Right cardiac atrium (tissue), 5 donors: Measurements from ENCODE around the gene CACNA1F. TPM values are rescaled to one million over a fixed set of nuclear protein-coding genes. Genes with fewer than 3 reads are reported as not detected.

Experiments
- ATAC-seq, 2 donors: fragments of 200-7000 bp; cut with Tn5 transposase; one replicate each; pipeline versions ENCODE4 v1.8.0 to v1.9.1; 2020; ENCODE audit warnings: moderate library complexity in 2 of 2, mild to moderate bottlenecking in 1 of 2
- DNase-seq, 3 donors: peaks; one replicate each; pipeline ENCODE4 v3.0.0-alpha.2; 2020
- H3K27ac ChIP-seq: one replicate; pipeline ENCODE4 v1.5.1; 2013; ENCODE audit warnings: mild to moderate bottlenecking, low read length, control low read depth, moderate library complexity
- H3K27me3 ChIP-seq: one replicate; pipeline ENCODE4 v1.6.1; 2013; ENCODE audit not compliant: control insufficient read depth, insufficient read depth
- H3K4me1 ChIP-seq: one replicate; pipeline ENCODE4 v1.6.1; 2013; ENCODE audit warnings: low read length; ENCODE audit not compliant: control insufficient read depth, insufficient read depth
- H3K4me3 ChIP-seq: one replicate; pipeline ENCODE4 v1.5.1; 2013; ENCODE audit warnings: low read length, control low read depth
- H3K9me3 ChIP-seq: one replicate; pipeline ENCODE4 v1.6.1; 2013; ENCODE audit warnings: low read length; ENCODE audit not compliant: control insufficient read depth
- WGBS: extraction: QIAGEN DNeasy Blood & Tissue Kit; methylation state at CpG from one replicate; pipeline ENCODE4 v1.1.7; 2013; 5-methylcytosine and 5-hydroxymethylcytosine counted together
- intact Hi-C, 4 donors: fragments of 100-400 bp; cut with DNase I; formaldehyde crosslinking; loops; one replicate each; pipeline versions ENCODE4 v1.11.0 to v1.14.0; 2022 to 2023
- polyA plus RNA-seq: library from polyadenylated mRNA; stranded (reverse); fragments of 200-250 nt; gene quantifications from one replicate; pipeline ENCODE4 v1.2.3, GENCODE V29; 2013
- total RNA-seq, 4 donors: library from RNA; stranded (reverse); fragmentation: NEBNext Ultra II Directional; extraction: Animal tissue kit (Norgen Biotek cat#: 25700); gene quantifications; one replicate each; pipeline ENCODE4 v1.2.1, GENCODE V29; 2021
- donor health status: healthy with polysubstance abuse.
- donor health status: DM: no; HTN: yes; CAD: no.
- donor health status: DM: no; HTN: no; CAD: no.
- donor health status: DM: no; HTN: yes; CAD: no; lungs with severe emphysema.
- donor health status: DM: yes; HTN: yes; CAD: no.

CACNA1F gene
- total and polyA plus RNA-seq, 5 donors: 0.09 to 0.78 (median 0.18) TPM

DNA sequence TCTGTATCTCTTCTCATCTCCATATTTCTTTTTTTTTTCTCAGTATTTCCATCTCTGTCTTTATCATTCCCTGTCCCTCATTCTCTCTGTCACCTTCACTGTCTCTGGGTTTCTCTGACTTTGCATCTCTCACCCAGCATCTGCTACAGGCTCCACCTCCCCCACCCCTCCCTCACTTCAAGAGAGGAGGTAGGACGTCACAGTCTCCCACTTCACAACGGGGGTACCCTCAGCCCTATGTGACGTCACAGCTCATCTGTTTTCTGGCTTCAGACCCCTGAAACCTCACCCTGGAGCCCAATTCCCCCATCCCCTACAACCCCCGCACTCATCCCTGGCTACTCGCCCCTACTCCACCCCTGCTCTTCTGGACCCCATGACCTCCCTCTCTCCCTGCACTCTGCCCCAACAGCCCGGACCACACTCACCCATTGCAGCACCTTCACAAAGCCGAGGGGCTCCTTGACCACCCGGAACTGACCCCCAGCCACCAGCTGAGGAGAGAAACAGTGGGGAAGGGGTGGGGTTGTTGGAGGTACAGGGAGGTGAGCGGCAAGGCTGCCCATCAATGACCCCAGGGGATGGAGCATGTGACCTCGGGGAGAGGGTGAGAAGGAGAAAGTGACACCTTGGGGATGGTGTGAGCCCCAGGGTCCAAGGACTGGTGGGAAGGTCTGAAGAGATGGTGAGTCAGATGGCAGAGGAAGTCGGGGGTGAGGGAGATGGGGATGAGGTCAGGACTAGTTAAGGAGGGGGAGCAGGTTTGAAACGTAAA lies 34.4 kb downstream of the CACNA1F start:
- H3K4me1 ChIP-seq: no peaks in the 10 kb centered on the region
- no peaks in the 10 kb centered on the region for H3K27me3 ChIP-seq
- H3K27ac ChIP-seq: no peak overlapping the region
- H3K4me3 ChIP-seq: no peak overlapping the region
- DNase-seq (no peak), ATAC-seq (no peak)
- intact Hi-C loops: loop anchor here in 2 of 4 donors (10.0 kb wide), 2 partner anchors 66 to 76 kb away; partner anchors contain the start of genes FOXP3 (in 1 of the 2) and PPP1R3F (in 1 of the 2)
- H3K9me3 ChIP-seq: no peaks in the 10 kb centered on the region
- 15% methylated on average over 12 of the region's 12 CpGs for WGBS

DNA sequence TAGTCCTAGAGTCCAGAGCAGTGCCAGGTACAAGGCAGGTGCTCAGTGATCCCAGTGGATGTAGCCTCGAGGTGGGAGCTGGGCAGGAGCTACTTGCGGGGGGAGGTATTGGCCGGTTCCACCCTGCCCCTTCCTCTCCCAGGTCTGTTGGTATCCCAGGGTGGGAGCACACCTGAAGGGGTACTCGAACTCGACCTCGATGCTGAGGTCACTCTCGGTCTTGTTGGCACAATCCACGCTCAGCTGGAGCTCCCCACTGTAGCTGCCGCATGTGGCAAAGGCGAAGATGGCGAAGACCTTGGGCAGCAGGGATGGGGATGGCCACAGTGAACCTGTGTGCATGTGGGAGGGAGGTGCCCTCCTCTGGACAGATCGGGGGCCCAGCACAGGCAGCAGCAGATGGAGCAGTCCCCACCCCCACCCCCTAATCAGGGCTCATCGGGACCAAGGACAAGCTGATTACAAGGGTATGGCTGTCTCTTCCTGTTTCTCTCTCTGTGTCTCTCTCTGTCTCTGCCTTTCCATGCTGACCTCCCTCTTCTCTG lies 35.5 kb downstream of the CACNA1F start:
- Histone ChIP-seq H3K27me3 (no peaks in the 10 kb centered on the region), H3K4me3 (no peak overlapping the region), H3K4me1 (no peaks in the 10 kb centered on the region), H3K27ac (no peak overlapping the region), H3K9me3 (no peaks in the 10 kb centered on the region)
- intact Hi-C loops: loop anchor here in 2 of 4 donors (10.0 kb wide), 2 partner anchors 67 to 77 kb away; partner anchors contain the start of genes FOXP3 (in 1 of the 2) and PPP1R3F (in 1 of the 2)
- DNase-seq (no peak), ATAC-seq (no peak)
- WGBS: 73% methylated on average over 13 of the region's 13 CpGs

DNA sequence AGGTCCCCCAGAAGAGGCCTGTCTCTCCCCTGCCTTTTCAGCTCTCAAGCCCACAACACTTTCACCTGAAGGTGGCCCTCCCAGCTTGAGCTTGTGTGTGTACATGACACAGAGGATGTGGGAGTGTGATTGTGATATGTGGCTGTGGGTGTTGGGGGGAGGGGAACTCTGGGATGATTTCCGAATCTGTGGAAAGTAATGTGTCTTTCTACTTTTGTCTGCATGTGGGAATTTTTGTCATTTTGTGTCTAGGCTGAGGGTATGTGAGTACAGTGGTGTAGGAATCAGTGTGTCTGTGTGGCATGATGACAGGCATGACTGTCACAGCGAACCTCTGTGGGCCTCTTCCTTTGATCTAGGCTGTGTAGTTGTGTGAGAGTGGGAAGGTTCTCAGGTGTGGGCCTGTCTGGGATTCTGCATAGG lies 39.6 kb downstream of the CACNA1F start:
- Histone ChIP-seq H3K27me3 (no peaks in the 10 kb centered on the region), H3K27ac (no peak overlapping the region), H3K4me1 (no peaks in the 10 kb centered on the region), H3K4me3 (no peak overlapping the region), H3K9me3 (no peaks in the 10 kb centered on the region)
- WGBS: 56% methylated on average over 2 of the region's 2 CpGs
- no peak for ATAC-seq
- intact Hi-C loops: loop anchor here in 2 of 4 donors (10.0 kb wide), 2 partner anchors 71 to 81 kb away; partner anchors contain the start of genes FOXP3 (in 1 of the 2) and PPP1R3F (in 1 of the 2)
- DNase-seq: no peak

DNA sequence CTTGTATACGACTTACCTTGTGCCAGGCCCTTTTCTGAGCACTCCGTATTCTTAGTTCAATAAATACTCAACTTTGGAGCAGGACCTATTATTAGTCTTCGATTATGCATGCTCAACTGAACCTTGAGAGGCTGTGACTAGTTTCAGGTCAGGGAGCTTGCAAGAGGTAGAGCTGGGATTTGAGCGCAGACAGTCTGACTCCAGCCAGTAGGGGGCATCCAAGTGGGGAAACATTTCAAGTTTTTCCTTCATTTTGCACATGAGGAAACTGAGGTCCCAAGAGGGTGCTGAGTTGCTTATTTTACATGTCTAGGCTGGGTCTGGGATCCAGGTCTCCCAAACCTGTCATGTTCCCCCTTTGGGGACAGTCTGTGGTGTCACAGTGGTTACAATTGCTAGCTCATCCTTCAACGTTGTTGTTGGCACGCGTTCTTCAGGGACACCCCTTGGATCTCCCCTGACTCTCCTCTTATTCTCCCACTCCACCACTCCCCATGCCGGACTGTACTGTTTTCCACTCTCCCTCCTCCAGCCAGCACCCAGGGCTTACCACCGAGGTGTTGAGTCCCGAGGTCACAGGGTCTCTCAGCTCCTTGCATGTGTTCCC lies 40.3 kb downstream of the CACNA1F start:
- 58% methylated on average over 10 of the region's 10 CpGs for whole genome bisulfite sequencing

DNA sequence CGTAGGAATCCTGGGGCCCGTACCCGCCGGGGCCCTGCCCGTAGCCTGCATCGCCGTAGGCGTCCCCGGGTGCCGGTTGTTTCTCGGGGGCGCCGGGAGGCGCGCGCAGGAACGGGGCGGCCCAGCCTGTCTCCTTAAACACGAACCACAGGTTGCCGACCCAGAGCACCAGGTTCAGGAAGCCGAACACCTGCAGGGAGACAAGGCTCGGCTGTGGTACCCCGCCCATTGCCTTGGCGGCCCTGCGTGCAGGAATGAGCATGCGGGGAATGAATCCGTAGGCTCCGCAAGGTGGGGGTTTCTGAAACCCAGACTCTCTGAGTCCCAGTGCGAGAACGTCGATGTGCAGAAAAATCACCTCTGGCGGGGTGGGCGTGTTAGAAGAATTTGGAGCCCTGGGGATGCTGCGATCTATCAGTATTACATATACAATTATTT lies 41.5 kb downstream of the CACNA1F start:
- no peak for DNase-seq
- intact Hi-C loops: loop anchor here in 2 of 4 donors (10.0 kb wide), 2 partner anchors 73 to 83 kb away; partner anchors contain the start of genes FOXP3 (in 1 of the 2) and PPP1R3F (in 1 of the 2)
- no peak for ATAC-seq
- Histone ChIP-seq H3K27ac (peak overlapping the region; percentile 90), H3K4me3 (peak overlapping the region; percentile 53), H3K27me3 (no peaks in the 10 kb centered on the region), H3K9me3 (no peaks in the 10 kb centered on the region), H3K4me1 (no peaks in the 10 kb centered on the region)
- 1% methylated on average over 34 of the region's 34 CpGs for WGBS

More for the DNA sequence above, 40.3 kb downstream of the CACNA1F start:
- Histone ChIP-seq H3K27me3 (no peaks in the 10 kb centered on the region), H3K4me3 (no peak overlapping the region), H3K4me1 (no peaks in the 10 kb centered on the region), H3K9me3 (no peaks in the 10 kb centered on the region), H3K27ac (no peak overlapping the region)
- peak in 1 of 3 donors; percentile 27 for DNase-seq
- intact Hi-C loops: loop anchor here in 2 of 4 donors (10.0 kb wide), 2 partner anchors 72 to 82 kb away; partner anchors contain the start of genes FOXP3 (in 1 of the 2) and PPP1R3F (in 1 of the 2)
- no peak for ATAC-seq

DNA sequence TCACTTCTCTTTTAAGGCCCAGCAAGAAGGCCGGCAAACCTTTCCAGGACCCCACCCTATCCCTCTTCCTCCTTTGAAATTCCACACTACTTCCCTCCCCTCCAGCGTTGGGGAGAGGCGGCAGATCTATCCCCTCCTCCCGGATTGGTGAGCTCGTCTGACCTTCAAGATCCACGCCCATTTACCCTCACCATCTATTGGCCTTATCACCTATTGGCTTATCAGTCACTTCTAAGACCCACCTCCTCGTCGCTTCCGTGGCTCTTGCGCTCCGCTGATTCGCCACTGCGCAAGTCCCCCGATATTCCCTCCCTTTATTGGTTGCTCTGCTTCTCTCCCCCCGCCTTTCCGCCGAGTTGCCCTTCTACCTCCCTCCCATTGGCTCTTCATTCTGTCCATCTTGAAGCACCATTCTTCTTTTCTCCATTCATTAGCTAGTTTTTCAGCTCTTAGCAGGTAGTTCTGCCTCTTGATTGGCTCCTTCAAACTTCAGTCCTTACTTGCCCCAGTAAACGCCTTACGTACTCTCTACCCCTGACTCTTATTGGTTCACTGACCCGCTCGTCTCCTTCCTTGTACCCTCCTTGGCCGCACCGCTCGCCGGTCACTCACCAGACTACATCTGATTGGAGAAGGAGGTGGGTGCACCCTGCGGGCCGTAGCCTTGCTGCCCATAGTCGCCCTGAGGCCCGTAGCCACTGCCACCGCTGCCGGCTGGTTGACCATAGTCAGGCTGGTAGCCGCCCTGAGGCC lies 42.1 kb downstream of the CACNA1F start:
- H3K4me1 ChIP-seq: no peaks in the 10 kb centered on the region
- no peaks in the 10 kb centered on the region for H3K27me3 ChIP-seq
- DNase-seq (peak; percentile 90 to 95 (median 94)), ATAC-seq (peak; percentile 94)
- peak overlapping the region; percentile 53 for H3K4me3 ChIP-seq
- H3K27ac ChIP-seq: peak overlapping the region; percentile 93
- intact Hi-C loops: loop anchor here in 2 of 4 donors (10.0 kb wide), 2 partner anchors 74 to 84 kb away; partner anchors contain the start of genes FOXP3 (in 1 of the 2) and PPP1R3F (in 1 of the 2)
- no peaks in the 10 kb centered on the region for H3K9me3 ChIP-seq
- under 1% methylated on average over 32 of the region's 32 CpGs for WGBS

DNA sequence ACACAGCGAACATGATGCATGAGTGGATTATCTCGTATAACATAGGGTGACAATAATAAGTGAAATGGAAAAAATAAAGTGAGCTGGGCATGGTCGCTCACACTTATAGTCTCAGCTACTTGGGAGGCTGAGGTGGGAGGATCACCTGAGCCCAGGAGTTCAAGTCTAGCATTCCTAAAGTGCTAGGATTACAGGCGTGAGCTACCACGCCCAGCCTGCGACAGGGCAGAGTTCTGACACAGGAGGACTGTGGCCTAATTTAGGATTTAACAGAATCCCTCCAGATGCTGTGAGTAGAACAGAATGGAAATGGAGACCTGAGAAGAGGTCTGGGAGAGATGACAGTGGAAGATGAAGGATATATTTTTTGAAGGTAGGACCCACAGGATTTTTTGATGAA lies 43.5 kb downstream of the CACNA1F start:
- WGBS: 83% methylated on average over 6 of the region's 6 CpGs
- H3K4me3 ChIP-seq: no peak overlapping the region
- H3K4me1 ChIP-seq: peaks cover 4% of the 10 kb centered on the region
- peak in 1 of 3 donors; percentile 6 for DNase-seq
- no peak for ATAC-seq
- no peaks in the 10 kb centered on the region for H3K27me3 ChIP-seq
- intact Hi-C loops: loop anchor here in 2 of 4 donors (10.0 kb wide), 2 partner anchors 75 to 85 kb away; partner anchors contain the start of genes FOXP3 (in 1 of the 2) and PPP1R3F (in 1 of the 2)
- peak overlapping the region; percentile 48 for H3K27ac ChIP-seq
- H3K9me3 ChIP-seq: no peaks in the 10 kb centered on the region

DNA sequence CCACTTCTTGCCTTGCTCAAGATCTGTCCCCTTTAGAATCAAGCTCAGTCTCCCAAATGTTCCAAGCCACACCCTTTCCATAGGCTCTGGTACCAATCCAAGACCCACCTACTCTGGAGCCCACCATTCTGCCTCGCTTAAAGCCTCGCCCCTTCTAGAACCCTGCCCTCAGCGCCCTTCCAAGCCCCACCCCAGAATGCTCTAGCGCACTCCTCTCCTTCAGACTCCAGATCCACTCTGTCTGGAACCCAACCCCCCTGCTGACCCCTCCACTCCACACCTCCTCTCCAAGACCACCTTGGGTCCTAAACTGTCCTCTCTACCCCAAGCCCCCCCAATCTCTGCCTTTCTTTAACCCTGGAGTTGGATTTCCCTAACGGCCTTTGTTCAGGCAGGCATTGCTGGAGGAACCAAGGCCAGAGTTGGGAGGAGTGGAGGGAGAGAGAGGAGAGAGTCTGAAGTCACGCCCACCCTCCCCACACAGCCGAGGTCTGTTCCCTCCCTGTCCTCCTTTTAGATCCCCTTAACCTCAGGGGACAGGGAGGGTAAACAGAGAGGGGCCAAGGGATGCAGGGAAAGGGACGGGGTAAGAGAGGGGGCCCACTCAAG lies 44.6 kb downstream of the CACNA1F start:
- DNase-seq (peak in 1 of 3 donors; percentile 32), ATAC-seq (no peak)
- intact Hi-C loops: no loop called here
- Histone ChIP-seq H3K27me3 (no peaks in the 10 kb centered on the region), H3K4me3 (no peak overlapping the region), H3K27ac (peak overlapping the region; percentile 28), H3K9me3 (no peaks in the 10 kb centered on the region), H3K4me1 (peaks cover 4% of the 10 kb centered on the region)
- WGBS: 63% methylated on average over 8 of the region's 8 CpGs

DNA sequence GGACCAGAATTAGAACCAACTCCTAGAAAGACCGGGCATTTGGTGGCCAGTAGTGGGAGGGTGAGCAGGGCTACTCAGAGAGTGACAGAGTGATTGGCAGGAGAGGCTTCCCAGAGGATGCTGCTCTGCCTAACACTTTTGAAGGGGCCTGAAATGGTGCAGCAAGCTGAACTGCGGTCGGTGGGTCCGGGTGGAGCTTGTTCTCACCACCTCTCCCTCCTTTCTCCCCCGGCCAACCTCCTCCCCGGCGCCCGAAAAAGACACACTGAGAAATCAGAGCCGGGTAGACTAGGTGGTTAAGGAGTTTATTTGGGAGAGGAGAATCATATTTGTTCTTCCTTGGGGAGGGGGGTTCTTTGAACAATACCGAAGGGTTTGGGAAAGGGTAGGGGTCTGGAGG lies 45.6 kb downstream of the CACNA1F start:
- ATAC-seq (no peak), DNase-seq (peak in 1 of 3 donors; percentile 34)
- no peaks in the 10 kb centered on the region for H3K27me3 ChIP-seq
- no peak overlapping the region for H3K4me3 ChIP-seq
- intact Hi-C loops: no loop called here
- no peak overlapping the region for H3K27ac ChIP-seq
- H3K4me1 ChIP-seq: peaks cover 4% of the 10 kb centered on the region
- WGBS: 69% methylated on average over 10 of the region's 10 CpGs
- H3K9me3 ChIP-seq: no peaks in the 10 kb centered on the region

DNA sequence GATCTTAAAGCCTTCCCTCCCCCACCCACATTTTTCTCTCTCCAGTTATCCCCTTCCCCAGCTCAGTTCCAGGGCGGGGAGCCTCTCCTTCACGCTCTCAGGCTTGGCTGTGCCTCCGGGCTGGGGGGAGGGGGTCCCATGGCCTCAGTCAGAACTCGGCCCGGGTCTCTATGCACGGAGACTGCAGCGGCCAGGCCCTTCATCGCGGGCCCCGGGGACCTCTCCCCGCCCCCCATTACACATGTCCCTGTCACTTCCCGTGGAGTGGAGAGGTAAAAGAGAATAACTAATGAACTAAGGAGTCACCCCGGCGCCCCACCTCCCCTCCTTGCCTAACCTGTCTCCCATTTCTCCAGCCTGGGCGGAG lies 46.1 kb downstream of the CACNA1F start:
- peaks cover 4% of the 10 kb centered on the region for H3K4me1 ChIP-seq
- peak in 1 of 3 donors; percentile 60 for DNase-seq
- no peaks in the 10 kb centered on the region for H3K27me3 ChIP-seq
- ATAC-seq: no peak
- WGBS: 58% methylated on average over 15 of the region's 15 CpGs
- H3K4me3 ChIP-seq: no peak overlapping the region
- intact Hi-C loops: no loop called here
- H3K27ac ChIP-seq: peak overlapping the region; percentile 88
- H3K9me3 ChIP-seq: no peaks in the 10 kb centered on the region
